ENCODE measurements around the gene NEK3.
"Not testable (repeated sequence)": the region's sequence is repeated elsewhere in the genome, so short reads cannot be mapped to it uniquely, and the experiment has no call there.

Gene NEK3

GRCh38 chr13:52170828-52171391 lies 11.5 kb upstream of the NEK3 start:
- in situ Hi-C loops (cut with MboI; ENCODE audit: low sequenced_read_pairs): not testable (repeated sequence)

- in situ Hi-C loops (cut with MboI; ENCODE audit: low sequenced_read_pairs): no loop called here
These were observed 10.4 kb upstream of the NEK3 start for GRCh38 chr13:52169839-52170238.

GRCh38 chr13:52165411-52165810 lies 6.0 kb upstream of the NEK3 start:
- in situ Hi-C loops (cut with MboI; ENCODE audit: low sequenced_read_pairs): no loop called here

- in situ Hi-C loops (cut with MboI; ENCODE audit: low sequenced_read_pairs): no loop called here
These were observed 5.6 kb upstream of the NEK3 start for GRCh38 chr13:52164989-52165388.

GRCh38 chr13:52163878-52164277 lies 4.5 kb upstream of the NEK3 start:
- in situ Hi-C loops (cut with MboI; ENCODE audit: low sequenced_read_pairs): not testable (repeated sequence)

GRCh38 chr13:52162279-52163101 lies 3.1 kb upstream of the NEK3 start:
- in situ Hi-C loops (cut with MboI; ENCODE audit: low sequenced_read_pairs): no loop called here

GRCh38 chr13:52161181-52161646 lies 1.8 kb upstream of the NEK3 start:
- in situ Hi-C loops (cut with MboI; ENCODE audit: low sequenced_read_pairs): no loop called here

- in situ Hi-C loops (cut with MboI; ENCODE audit: low sequenced_read_pairs): no loop called here
These were observed 1.1 kb upstream of the NEK3 start for GRCh38 chr13:52160506-52160905.

GRCh38 chr13:52160053-52160452 lies 656 bp upstream of the NEK3 start:
- in situ Hi-C loops (cut with MboI; ENCODE audit: low sequenced_read_pairs): no loop called here

GRCh38 chr13:52158629-52159158 lies 703 bp downstream of the NEK3 start:
- in situ Hi-C loops (cut with MboI; ENCODE audit: low sequenced_read_pairs): no loop called here

- in situ Hi-C loops (cut with MboI; ENCODE audit: low sequenced_read_pairs): no loop called here
These were observed 2.6 kb downstream of the NEK3 start for GRCh38 chr13:52156724-52157261.

GRCh38 chr13:52155177-52155576 lies 4.2 kb downstream of the NEK3 start:
- in situ Hi-C loops (cut with MboI; ENCODE audit: low sequenced_read_pairs): no loop called here

GRCh38 chr13:52147225-52147624 lies 12.2 kb downstream of the NEK3 start:
- in situ Hi-C loops (cut with MboI; ENCODE audit: low sequenced_read_pairs): no loop called here

- in situ Hi-C loops (cut with MboI; ENCODE audit: low sequenced_read_pairs): no loop called here
These were observed 18.1 kb downstream of the NEK3 start for GRCh38 chr13:52141299-52141698.

- in situ Hi-C loops (cut with MboI; ENCODE audit: low sequenced_read_pairs): no loop called here
These were observed 21.9 kb downstream of the NEK3 start for GRCh38 chr13:52137489-52137888.

- in situ Hi-C loops (cut with MboI; ENCODE audit: low sequenced_read_pairs): no loop called here
These were observed 22.6 kb downstream of the NEK3 start for GRCh38 chr13:52136763-52137162.

- in situ Hi-C loops (cut with MboI; ENCODE audit: low sequenced_read_pairs): no loop called here
These were observed 28.8 kb downstream of the NEK3 start for GRCh38 chr13:52130641-52131040.

GRCh38 chr13:52128714-52129700 lies 30.4 kb downstream of the NEK3 start, which contains the start of gene NEK5:
Gene NEK5 (minus strand): TSS chr13:52129073. CDS start chr13:52127482, 1,591 bp downstream.
- in situ Hi-C loops (cut with MboI; ENCODE audit: low sequenced_read_pairs): no loop called here

- in situ Hi-C loops (cut with MboI; ENCODE audit: low sequenced_read_pairs): no loop called here
These were observed 31.4 kb downstream of the NEK3 start for GRCh38 chr13:52127783-52128702.

- in situ Hi-C loops (cut with MboI; ENCODE audit: low sequenced_read_pairs): no loop called here
These were observed 32.0 kb downstream of the NEK3 start for GRCh38 chr13:52127378-52127777.
